HepG2 (cell line): ENCODE data around the gene PTMA. TPM values are rescaled to one million over a fixed set of nuclear protein-coding genes. Genes with fewer than 3 reads are reported as not detected.
A peak's percentile ranks its signal among the peaks of the same experiment; 100 is the strongest.

Experiments used
- EZH2 ChIP-seq: conservative IDR thresholded peaks from 2 replicates; pipeline ENCODE4 v1.6.1; 2012; ENCODE audit warnings: mild to moderate bottlenecking, low read depth, low read length, moderate library complexity
- HOXA7 ChIP-seq: sonication (generic); formaldehyde crosslinking; IDR thresholded peaks from 2 replicates; pipeline ENCODE4 v1.8.1; 2022; ENCODE audit warnings: mild to moderate bottlenecking, missing genetic modification reagents, moderate library complexity
- NR2F6 ChIP-seq, 2 experiments: IDR thresholded peaks; 2 replicates each; pipeline ENCODE4 v1.6.1; 2016; ENCODE audit warnings: antibody characterized with exemption in 1 of 2, mild to moderate bottlenecking in 1 of 2
- RCOR2 ChIP-seq: IDR thresholded peaks from 2 replicates; pipeline ENCODE4 v1.6.1; 2016; ENCODE audit warnings: missing biosample characterization, missing genetic modification reagents
- SMAD1 ChIP-seq: sonication (generic); formaldehyde crosslinking; IDR thresholded peaks from 2 replicates; pipeline ENCODE4 v1.4.0; 2020; ENCODE audit warnings: missing genetic modification reagents, low read depth, mild to moderate bottlenecking, borderline replicate concordance
- SMARCC2 ChIP-seq: fragments of 450-650 bp; IDR thresholded peaks from 2 replicates; pipeline ENCODE4 v1.6.1; 2017; ENCODE audit warnings: antibody characterized with exemption, mild to moderate bottlenecking
- TBP ChIP-seq: sonication (generic); formaldehyde crosslinking; IDR thresholded peaks from 2 replicates; pipeline ENCODE4 v1.5.0; 2020; ENCODE audit warnings: missing genetic modification reagents
- ZBTB10 ChIP-seq: sonication (generic); formaldehyde crosslinking; IDR thresholded peaks from 2 replicates; pipeline ENCODE4 v1.4.0; 2020; ENCODE audit warnings: missing genetic modification reagents, borderline replicate concordance
- ZNF142 ChIP-seq: sonication (generic); formaldehyde crosslinking; IDR thresholded peaks from 2 replicates; pipeline ENCODE4 v1.4.0; 2020; ENCODE audit warnings: missing genetic modification reagents
- ZSCAN20 ChIP-seq: sonication (generic); formaldehyde crosslinking; IDR thresholded peaks from 2 replicates; pipeline ENCODE4 v1.4.0; 2020; ENCODE audit warnings: missing genetic modification reagents, mild to moderate bottlenecking, borderline replicate concordance
- ZZZ3 ChIP-seq: sonication (generic); formaldehyde crosslinking; IDR thresholded peaks from 2 replicates; pipeline ENCODE4 v1.4.0; 2020; ENCODE audit warnings: missing genetic modification reagents, mild to moderate bottlenecking, borderline replicate concordance
- polyA plus RNA-seq, 8 experiments: library from polyadenylated mRNA; depleted of rRNA in 3 of 8; stranded (reverse) in 7 of 8; unstranded in 1 of 8; fragments of >200 nt; fragmentation: Illumina TruSeq in 4 of 8; extraction: Trizol in 4 of 8; gene quantifications; 2 replicates each; pipeline versions ENCODE4 v1.2.1 to v1.2.3, GENCODE V29; 2011 to 2016; ENCODE audit warnings: low read depth in 4 of 8, missing spikeins in 1 of 8, mixed read lengths in 1 of 8; ENCODE audit not compliant: insufficient read depth in 1 of 8
- total RNA-seq, 5 experiments: library from RNA; depleted of rRNA; stranded (reverse); fragments of >200 nt; fragmentation: Illumina TruSeq; extraction: Trizol; gene quantifications; 2 replicates each; pipeline ENCODE4 v1.2.3, GENCODE V29; 2016; ENCODE audit warnings: low read depth in 1 of 5

Gene PTMA
- total and polyA plus RNA-seq, 2 of the 13 experiments (the other 11 are each of a cell fraction or from before 2014, with no cell fraction given) = 190 to 1,086 TPM

- peak; percentile 57; the same call in 1 of the 2 replicates for TF ChIP-seq ZNF142
- no peak for TF ChIP-seq EZH2
- TF ChIP-seq ZBTB10 (CRISPR knock-in tag) = peak; percentile 88
- no peak for TF ChIP-seq SMAD1 (CRISPR knock-in tag)
- TF ChIP-seq TBP (CRISPR knock-in tag) = no peak
- TF ChIP-seq ZSCAN20 = no peak
- no peak for TF ChIP-seq SMARCC2
- TF ChIP-seq RCOR2 = no peak; the same call in 1 of the 2 replicates
- peak; percentile 50; the same call in 1 of the 2 replicates for TF ChIP-seq ZZZ3 (CRISPR knock-in tag)
- peak; percentile 19; the same call in 1 of the 2 replicates for TF ChIP-seq NR2F6 (IDR thresholded peaks at IDR 0.05)
- no peak for TF ChIP-seq NR2F6 (CRISPR knock-in tag; IDR thresholded peaks at IDR 0.05)
- TF ChIP-seq HOXA7 (CRISPR knock-in tag) = peak; percentile 68
Observed at GRCh38 chr2:231706731-231707624, 1.3 kb upstream of the PTMA start (continued).
